CD4-positive, alpha-beta T cell treated with Interleukin-17A for 4 hours (primary cell): ENCODE measurements around the gene MIOX.

ENCODE experiments used
- DNase-seq: peaks from one replicate; pipeline ENCODE4 v3.0.0-alpha.2; 2020; ENCODE audit warnings: mixed read lengths

The MIOX gene

DNA sequence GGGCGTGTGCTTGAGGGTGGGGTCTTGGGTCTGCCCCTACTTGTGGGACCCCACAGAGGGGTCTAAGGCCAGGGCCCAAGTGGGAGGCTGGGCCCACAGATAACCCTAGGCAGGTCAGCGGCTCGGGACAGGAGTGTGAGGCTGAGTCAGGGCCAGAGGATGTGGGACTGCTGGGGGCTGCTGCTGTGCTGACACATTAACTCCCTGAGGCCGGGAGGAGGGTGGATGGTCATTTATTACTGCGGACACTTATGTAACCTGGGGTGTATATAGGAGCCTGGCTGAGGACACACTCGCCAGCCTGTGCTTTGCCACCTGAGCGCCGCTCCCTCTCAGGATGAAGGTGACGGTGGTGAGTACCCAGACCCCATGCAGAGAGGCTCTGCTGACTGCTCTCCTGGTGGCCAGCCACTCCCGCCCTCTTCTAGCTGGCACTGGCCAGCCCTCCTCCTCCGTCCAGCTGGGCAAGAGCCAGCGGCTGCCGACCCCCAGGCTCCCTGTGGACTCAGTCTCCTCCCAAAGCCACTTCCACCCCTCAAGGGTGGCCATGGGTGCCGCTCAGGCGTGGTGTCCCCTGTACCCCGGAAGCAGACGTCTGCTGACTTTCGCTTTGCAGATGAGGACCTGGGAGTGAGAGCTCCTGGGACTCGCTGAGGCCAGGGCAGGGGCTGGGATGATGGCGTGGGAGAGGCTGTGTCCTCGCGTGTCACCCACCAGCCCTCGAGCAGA is at the start of gene MIOX:
Gene MIOX, plus strand, starts transcription at position 299 of the 729 bp plus-strand sequence. Its CDS starts 39 bp downstream, at position 338.
- DNase-seq = no peak

GRCh38 chr22:50437511-50438304 is 49.0 kb upstream of the MIOX start:
- DNase-seq = no peak

- no peak for DNase-seq
Observed at GRCh38 chr22:50438305-50439275, 48.1 kb upstream of the MIOX start.

GRCh38 chr22:50439314-50439870 is 47.3 kb upstream of the MIOX start:
- no peak for DNase-seq

DNA sequence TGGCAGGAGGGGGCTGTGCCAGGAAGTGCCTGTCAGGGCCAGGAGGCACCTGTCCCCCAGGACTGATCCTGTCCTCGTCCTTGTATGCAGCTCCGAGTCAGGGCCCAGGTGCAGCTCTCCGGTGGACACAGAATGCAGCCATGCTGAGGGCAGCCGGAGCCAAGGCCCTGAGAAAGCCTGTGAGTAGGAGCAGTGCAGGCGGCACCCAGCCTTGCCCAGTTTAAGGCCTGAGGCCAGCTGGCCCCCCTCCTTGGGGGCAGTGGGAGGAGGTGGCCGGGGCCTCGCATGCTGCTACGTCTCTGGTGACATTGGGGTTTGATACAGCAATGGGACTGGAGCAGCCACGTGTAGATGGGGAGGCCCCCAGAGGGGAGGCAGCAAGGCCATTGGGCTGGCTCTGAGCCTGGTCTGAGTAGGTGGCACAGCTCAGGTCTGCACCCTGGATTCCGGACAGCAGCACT is 46.8 kb upstream of the MIOX start:
- DNase-seq = no peak

- no peak for DNase-seq
Observed at GRCh38 chr22:50440544-50441249, 46.0 kb upstream of the MIOX start.

GRCh38 chr22:50441428-50441993 is 45.1 kb upstream of the MIOX start:
- no peak for DNase-seq

DNA sequence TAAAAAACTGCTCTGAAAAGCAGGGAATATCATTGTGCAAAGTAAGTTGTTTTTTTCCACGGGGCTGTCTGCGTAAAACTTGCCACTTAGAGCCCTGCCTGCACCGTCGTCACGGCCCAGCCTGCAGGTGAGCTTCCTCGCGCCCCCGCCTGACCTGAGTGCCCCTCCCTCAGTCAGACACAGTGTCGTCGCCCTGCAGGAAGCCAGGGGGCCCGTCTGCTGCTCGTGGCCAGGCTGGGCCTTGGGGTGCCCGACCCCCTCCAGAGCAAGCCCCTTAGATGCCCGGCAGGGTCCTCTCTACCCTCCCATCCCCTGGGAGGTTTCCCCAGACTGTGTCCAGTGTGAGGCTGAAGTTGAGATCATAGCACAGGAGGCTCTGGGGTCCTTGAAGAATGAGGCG is 43.5 kb upstream of the MIOX start:
- DNase-seq = peak; percentile 30

- no peak for DNase-seq
Observed at GRCh38 chr22:50443801-50444625, 42.6 kb upstream of the MIOX start.

- no peak for DNase-seq
Observed at GRCh38 chr22:50444663-50445062, 42.0 kb upstream of the MIOX start.

- DNase-seq = peak; percentile 42
Observed at GRCh38 chr22:50445071-50445879, 41.4 kb upstream of the MIOX start.

DNA sequence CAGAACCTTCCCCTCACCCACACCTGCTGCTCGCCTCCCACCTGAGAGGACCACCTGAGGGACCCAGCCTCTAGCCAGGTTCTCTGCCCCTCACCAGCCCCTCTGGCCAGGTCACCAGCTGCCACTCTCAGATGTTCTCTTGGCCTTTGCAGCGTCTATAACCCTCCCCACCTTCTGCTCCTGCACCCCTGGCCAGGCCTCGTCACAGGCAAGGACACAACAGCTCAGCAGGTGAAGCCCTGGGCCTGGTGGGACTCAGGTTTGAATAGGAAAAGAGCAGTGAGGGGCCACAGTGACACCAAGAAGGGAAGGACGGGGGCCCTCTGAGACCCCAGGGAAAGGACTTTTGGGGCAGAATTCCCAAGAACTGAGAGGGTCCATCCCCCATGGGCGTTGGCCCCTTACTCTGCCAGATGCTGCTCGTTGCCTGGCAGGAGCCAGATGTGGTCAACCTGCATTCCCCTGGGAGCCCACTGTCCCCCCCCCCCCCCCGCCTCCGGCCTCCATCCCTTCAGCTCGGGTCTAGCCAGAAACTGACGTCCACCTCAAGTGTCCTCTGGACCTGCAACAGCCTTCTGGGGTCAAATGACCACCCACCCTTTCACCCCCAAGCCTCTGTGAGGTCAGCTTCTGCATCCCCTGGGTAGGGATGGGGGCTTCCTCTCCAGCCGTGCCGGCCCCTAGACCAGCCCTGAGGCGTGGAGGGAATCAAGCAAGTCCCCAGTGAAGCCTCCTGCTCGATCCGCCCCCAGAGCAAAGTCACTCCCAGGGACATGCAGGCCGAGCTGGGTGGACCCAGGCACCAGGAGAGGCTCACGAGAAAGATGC is 40.6 kb upstream of the MIOX start:
- no peak for DNase-seq

DNA sequence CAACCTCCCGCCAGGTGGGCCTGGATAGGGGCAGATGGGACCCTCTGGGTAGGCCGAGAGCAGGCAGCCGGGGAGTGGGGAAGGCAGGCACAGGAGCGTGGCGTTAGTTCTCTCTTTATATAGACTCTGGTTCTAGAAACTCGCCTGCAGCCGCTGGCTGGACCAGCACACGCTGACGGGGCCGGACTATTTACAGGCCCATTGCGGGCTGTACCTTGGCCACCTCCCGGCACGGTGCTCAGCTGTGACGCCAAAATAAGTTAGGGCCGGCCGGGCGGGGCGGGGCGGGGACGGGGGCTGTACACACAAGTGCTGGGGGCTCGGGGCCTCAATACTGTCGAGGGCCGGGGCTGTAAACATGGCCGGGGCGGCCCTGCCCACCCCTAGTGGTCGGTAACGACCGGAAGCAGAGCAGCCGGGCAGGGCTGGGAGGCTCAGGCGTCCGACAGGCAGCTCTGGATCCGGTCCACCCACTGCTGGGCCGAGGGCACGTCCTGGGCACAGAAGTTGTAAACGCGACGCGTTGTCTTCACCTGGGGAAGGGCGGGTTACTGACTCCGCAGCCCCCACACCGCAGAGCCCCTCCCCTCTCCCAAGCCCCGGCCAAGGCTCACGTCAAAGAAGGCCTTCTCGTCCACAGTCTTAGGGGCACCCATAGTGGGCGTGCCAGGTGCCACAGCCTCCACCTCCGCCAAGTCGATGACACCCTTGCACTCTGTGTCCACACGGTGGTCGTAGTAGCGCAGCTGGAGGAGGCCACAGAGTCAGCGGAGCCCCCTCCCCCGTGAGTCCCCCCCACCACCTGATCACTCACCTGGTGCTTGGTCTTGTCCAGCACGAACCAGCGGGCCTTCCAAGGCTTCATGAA is 39.7 kb upstream of the MIOX start:
- DNase-seq = no peak

- no peak for DNase-seq
Observed at GRCh38 chr22:50447576-50448551, 38.8 kb upstream of the MIOX start.

GRCh38 chr22:50452649-50453048 is 34.0 kb upstream of the MIOX start:
- no peak for DNase-seq

GRCh38 chr22:50454556-50455075 is 32.0 kb upstream of the MIOX start:
- DNase-seq = no peak
